IMR-90 (cell line): ENCODE data around the gene RAPGEFL1. TPM values are rescaled to one million over a fixed set of nuclear protein-coding genes. Genes with fewer than 3 reads are reported as not detected.

Source experiments
- ATAC-seq: fragments of 200-7000 bp; cut with Tn5 transposase; 2 replicates; pipeline ENCODE4 v1.9.1; 2020; ENCODE audit warnings: low read depth, mild to moderate bottlenecking, moderate library complexity
- Bru-seq: library from RNA; stranded (reverse); fragments of 400-500 nt; gene quantifications from one replicate; lab custom pipeline; 2021; lab: Mats Ljungman, UMichigan
- BruChase-seq, 2 experiments: library from RNA; stranded (reverse); fragments of 400-500 nt; gene quantifications; one replicate each; lab custom pipeline; 2021; lab: Mats Ljungman, UMichigan
- BruUV-seq: library from RNA; stranded (reverse); fragments of 400-500 nt; replicated peaks from 2 replicates; lab custom pipeline; 2021; lab: Mats Ljungman, UMichigan
- CTCF ChIA-PET: fragments of 300-600 bp; formaldehyde crosslinking; extraction: SDS; loops from one replicate; lab custom pipeline; 2021; ENCODE audit warnings: antibody characterized with exemption; lab: Yijun Ruan, JAX
- POLR2A ChIA-PET: fragments of 300-600 bp; sonication (Branson Sonifier 250); formaldehyde crosslinking; loops from one replicate; lab custom pipeline; 2022; ENCODE audit warnings: antibody characterized with exemption; ENCODE audit not compliant: unreplicated experiment; lab: Charles Lee
- DNase-seq: peaks from one replicate; pipeline ENCODE4 v3.0.0; 2013
- H2AFZ ChIP-seq: replicated peaks from 2 replicates; pipeline ENCODE3; 2013; ENCODE audit warnings: low read length, mild to moderate bottlenecking; ENCODE audit not compliant: poor library complexity
- H2AK5ac ChIP-seq: 2 replicates; pipeline ENCODE4 v1.6.1; 2013; ENCODE audit warnings: low read depth, low read length, inconsistent platforms
- H2AK9ac ChIP-seq: replicated peaks from 2 replicates; pipeline ENCODE3; 2013; ENCODE audit warnings: mild to moderate bottlenecking, low read depth, low read length, moderate library complexity; ENCODE audit not compliant: poor library complexity
- H2BK120ac ChIP-seq: 2 replicates; pipeline ENCODE4 v1.6.1; 2013; ENCODE audit warnings: low read depth, low read length, inconsistent platforms
- H2BK15ac ChIP-seq: 3 replicates; pipeline ENCODE4 v1.6.1; 2013; ENCODE audit warnings: low read depth, low read length, inconsistent platforms
- H2BK20ac ChIP-seq: 2 replicates; pipeline ENCODE4 v1.6.1; 2013; ENCODE audit warnings: low read depth, mild to moderate bottlenecking, inconsistent platforms, low read length, moderate library complexity
- H2BK5ac ChIP-seq: 2 replicates; pipeline ENCODE4 v1.6.1; 2013; ENCODE audit warnings: mild to moderate bottlenecking, low read depth, low read length, inconsistent platforms; ENCODE audit not compliant: poor library complexity, severe bottlenecking
- H3K14ac ChIP-seq: replicated peaks from 2 replicates; pipeline ENCODE4 v1.6.1; 2013; ENCODE audit warnings: low read depth, low read length, inconsistent platforms
- H3K18ac ChIP-seq: 2 replicates; pipeline ENCODE4 v1.6.1; 2013; ENCODE audit warnings: low read depth, low read length, control low read depth
- H3K23ac ChIP-seq: 2 replicates; pipeline ENCODE4 v1.6.1; 2013; ENCODE audit warnings: low read depth, low read length, inconsistent platforms
- H3K27ac ChIP-seq: 2 replicates; pipeline ENCODE4 v1.5.1; 2013; ENCODE audit warnings: mild to moderate bottlenecking, control low read depth, low read length; ENCODE audit not compliant: insufficient read depth
- H3K27me3 ChIP-seq: 2 replicates; pipeline ENCODE4 v1.6.1; 2013; ENCODE audit warnings: low read length; ENCODE audit not compliant: control insufficient read depth, insufficient read depth
- H3K36me3 ChIP-seq: 2 replicates; pipeline ENCODE4 v1.6.1; 2013; ENCODE audit warnings: low read length, mixed read lengths; ENCODE audit not compliant: control insufficient read depth, insufficient read depth
- H3K4ac ChIP-seq: 2 replicates; pipeline ENCODE4 v1.6.1; 2013; ENCODE audit warnings: low read depth, low read length, inconsistent platforms
- H3K4me1 ChIP-seq: 2 replicates; pipeline ENCODE4 v1.6.1; 2013; ENCODE audit warnings: low read length, mixed read lengths; ENCODE audit not compliant: control insufficient read depth, insufficient read depth
- H3K4me2 ChIP-seq: 2 replicates; pipeline ENCODE4 v1.6.1; 2013; ENCODE audit warnings: low read depth, mild to moderate bottlenecking, control low read depth, low read length, moderate library complexity
- H3K4me3 ChIP-seq: 2 replicates; pipeline ENCODE4 v1.5.1; 2013; ENCODE audit warnings: low read depth, mild to moderate bottlenecking, control low read depth, low read length, moderate library complexity; ENCODE audit not compliant: insufficient read depth
- H3K56ac ChIP-seq: 2 replicates; pipeline ENCODE4 v1.6.1; 2013; ENCODE audit warnings: low read length, inconsistent platforms; ENCODE audit not compliant: insufficient read depth; ENCODE audit errors: extremely low read depth
- H3K79me1 ChIP-seq, 2 experiments: 2 replicates each; pipeline ENCODE4 v1.6.1; 2013; ENCODE audit warnings: low read length in 2 of 2, inconsistent platforms in 1 of 2, low read depth in 1 of 2
- H3K9ac ChIP-seq: 2 replicates; pipeline ENCODE4 v1.6.1; 2013; ENCODE audit warnings: low read depth, low read length, control low read depth
- H3K9me1 ChIP-seq: 2 replicates; pipeline ENCODE4 v1.6.1; 2013; ENCODE audit warnings: low read length, inconsistent platforms; ENCODE audit not compliant: insufficient read depth
- H3K9me3 ChIP-seq: 2 replicates; pipeline ENCODE4 v1.6.1; 2013; ENCODE audit warnings: low read length; ENCODE audit not compliant: control insufficient read depth, insufficient read depth
- H4K20me1 ChIP-seq: 2 replicates; pipeline ENCODE4 v1.6.1; 2013; ENCODE audit warnings: low read length, inconsistent platforms; ENCODE audit not compliant: insufficient read depth
- H4K5ac ChIP-seq: 2 replicates; pipeline ENCODE4 v1.6.1; 2013; ENCODE audit warnings: mild to moderate bottlenecking, low read depth, low read length, control low read depth
- H4K8ac ChIP-seq, 2 experiments: 2 replicates each; pipeline ENCODE4 v1.6.1; 2013; ENCODE audit warnings: low read depth in 2 of 2, low read length in 2 of 2, control low read depth in 1 of 2, inconsistent platforms in 1 of 2
- H4K91ac ChIP-seq: 2 replicates; pipeline ENCODE4 v1.6.1; 2013; ENCODE audit warnings: low read depth, low read length, inconsistent platforms; ENCODE audit not compliant: insufficient read depth
- BHLHE40 ChIP-seq: fragments of 150-350 bp; IDR thresholded peaks from 2 replicates; pipeline ENCODE4 v1.6.1; 2016; ENCODE audit warnings: mild to moderate bottlenecking, low read depth, low read length
- NFE2L2 ChIP-seq: fragments of 150-350 bp; IDR thresholded peaks from 2 replicates; pipeline ENCODE4 v1.6.1; 2016; ENCODE audit warnings: low read depth, mild to moderate bottlenecking, low read length
- SMC3 ChIP-seq: fragments of 150-350 bp; IDR thresholded peaks from 2 replicates; pipeline ENCODE4 v1.6.1; 2016; ENCODE audit warnings: low read depth, mild to moderate bottlenecking, antibody characterized with exemption, low read length, moderate library complexity
- WGBS, 2 experiments: methylation state at CpG; one replicate each; pipeline versions ENCODE4 v1.1.5 to v1.1.7; 2013; ENCODE audit warnings: missing lambda C conversion rate in 2 of 2; ENCODE audit not compliant: insufficient read length in 1 of 2; ENCODE audit errors: extremely low coverage in 2 of 2; 5-methylcytosine and 5-hydroxymethylcytosine counted together
- dilution Hi-C: fragments of 300-500 bp; cut with HindIII; formaldehyde crosslinking; loops from one replicate; pipeline ENCODE4 v1.14.3; 2018; ENCODE audit warnings: low sequenced_read_pairs; ENCODE audit not compliant: unreplicated experiment
- in situ Hi-C: fragments of 300-500 bp; cut with MboI; formaldehyde crosslinking; loops from 3 replicates; pipeline ENCODE4 v1.14.3; 2019; ENCODE audit warnings: low sequenced_read_pairs, inconsistent platforms, mixed read lengths
- intact Hi-C: fragments of 100-400 bp; cut with micrococcal nuclease; formaldehyde crosslinking; loops from 2 replicates; pipeline ENCODE4 v1.10.0; 2022
- long read RNA-seq: library from polyadenylated mRNA; unstranded; transcript quantifications from one replicate; pipeline ENCODE4 v2.0.0, GENCODE V29; 2021; ENCODE audit not compliant: unreplicated experiment
- polyA plus RNA-seq, 3 experiments: library from polyadenylated mRNA; depleted of rRNA; stranded (reverse); fragments of >200 nt; gene quantifications; 2 replicates each; pipeline ENCODE4 v1.2.3, GENCODE V29; 2012; ENCODE audit warnings: low replicate concordance in 1 of 3
- total RNA-seq: library from RNA; depleted of rRNA; stranded (reverse); fragments of >200 nt; gene quantifications from 2 replicates; pipeline ENCODE4 v1.2.3, GENCODE V29; 2012; rRNA removed

The RAPGEFL1 gene
- total RNA-seq (0.28 and 0.54 TPM in 2 replicates), polyA plus RNA-seq (2012; rRNA removed) (5.6 and 6.3 TPM in 2 replicates), Bru-seq, nascent RNA (percentile 51 among the genes with signal in this experiment), BruChase-seq, experiment 1, labeled RNA remaining after a 6-hour chase (percentile 58 among the genes with signal in this experiment), BruChase-seq, experiment 2, labeled RNA remaining after a 2-hour chase (percentile 60 among the genes with signal in this experiment)
- 2.3 and 2.8 TPM in 2 replicates for polyA plus RNA-seq (2012; cell fraction: cytosol; rRNA removed)
- polyA plus RNA-seq (2012; cell fraction: nucleus; rRNA removed; ENCODE audit: low replicate concordance), result 39.7 and 48.9 TPM in 2 replicates
- long read RNA-seq, result 0 reads

- dilution Hi-C loops, result no loop called here
- 0 out of 2 replicates have a peak within 1 kb of the TSS, but pooled peaks have one; percentile 20 for H2BK20ac ChIP-seq
- no peak within 1 kb of the TSS for H3K56ac ChIP-seq
- H3K36me3 ChIP-seq, result peaks cover 25% of the 10 kb centered on the region
- CTCF ChIA-PET, result no interaction called here
- WGBS, 2 experiments, result 2% methylated on average over 13 of the region's 57 CpGs; no CpG with 5 or more reads in 1 of the 2 experiments
- no peaks in the 10 kb centered on the region for H3K27me3 ChIP-seq
- POLR2A ChIA-PET, result no interaction called here
- H2BK120ac ChIP-seq, result no peak within 1 kb of the TSS
- H3K4me3 ChIP-seq, result peak within 1 kb of the TSS; percentile 40
- H3K4me1 ChIP-seq, result peaks cover 17% of the 10 kb centered on the region
- ATAC-seq, result peak; percentile 94
- H4K91ac ChIP-seq, result no peak within 1 kb of the TSS
- in situ Hi-C loops, result no loop called here
- peak within 1 kb of the TSS; percentile 22 for H3K14ac ChIP-seq
- H3K9me1 ChIP-seq, result peaks cover 8% of the 10 kb centered on the region; the same call in 1 of the 2 replicates
- H3K23ac ChIP-seq, result 0 out of 2 replicates have a peak within 1 kb of the TSS, but pooled peaks have one; percentile 31
- no peak within 1 kb of the TSS for H3K18ac ChIP-seq
- peak within 1 kb of the TSS in 1 of 2 experiments; percentile 56; a peak in 2 of 4 replicates for H4K8ac ChIP-seq
- no peak within 1 kb of the TSS for H2BK5ac ChIP-seq
- BruUV-seq, result no TSS peak
- H2BK15ac ChIP-seq, result no peak within 1 kb of the TSS
- H3K27ac ChIP-seq, result no peak within 1 kb of the TSS
- peak within 1 kb of the TSS; percentile 25; the same call in 1 of the 2 replicates for H3K4ac ChIP-seq
- intact Hi-C loops, result no loop called here
- DNase-seq, result peak; percentile 55
- H3K9me3 ChIP-seq, result no peaks in the 10 kb centered on the region
- H3K4me2 ChIP-seq, result peak within 1 kb of the TSS; percentile 65
- H3K79me1 ChIP-seq, result peaks cover 4 to 13% of the 10 kb centered on the region in 2 experiments; a peak in 3 of 4 replicates
- 0 out of 2 replicates have a peak within 1 kb of the TSS, but pooled peaks have one; percentile 1 for H2AK5ac ChIP-seq
- H4K5ac ChIP-seq, result no peak within 1 kb of the TSS
- H4K20me1 ChIP-seq, result peaks cover 14% of the 10 kb centered on the region
- H3K9ac ChIP-seq, result no peak within 1 kb of the TSS; the same call in 1 of the 2 replicates
- TF ChIP-seq SMC3 (no peak), NFE2L2 (no peak), BHLHE40 (no peak; the same call in 1 of the 2 replicates)
- H2AFZ ChIP-seq, result peak within 1 kb of the TSS; percentile 84
- peak within 1 kb of the TSS; percentile 76 for H2AK9ac ChIP-seq
Measured at GRCh38 chr17:40177275-40177874, at the start of gene RAPGEFL1. RAPGEFL1 (plus strand) TSS chr17:40177470; CDS start chr17:40177862, 392 bp downstream.
